GM19043 (cell line): Measurements from ENCODE around the gene ITGA2.

ENCODE experiments used
- ATAC-seq: cut with Tn5 transposase; IDR thresholded peaks from one replicate; pipeline ENCODE4 v1.9.1; 2021; ENCODE audit warnings: low read depth; ENCODE audit not compliant: unreplicated experiment

Gene ITGA2

DNA sequence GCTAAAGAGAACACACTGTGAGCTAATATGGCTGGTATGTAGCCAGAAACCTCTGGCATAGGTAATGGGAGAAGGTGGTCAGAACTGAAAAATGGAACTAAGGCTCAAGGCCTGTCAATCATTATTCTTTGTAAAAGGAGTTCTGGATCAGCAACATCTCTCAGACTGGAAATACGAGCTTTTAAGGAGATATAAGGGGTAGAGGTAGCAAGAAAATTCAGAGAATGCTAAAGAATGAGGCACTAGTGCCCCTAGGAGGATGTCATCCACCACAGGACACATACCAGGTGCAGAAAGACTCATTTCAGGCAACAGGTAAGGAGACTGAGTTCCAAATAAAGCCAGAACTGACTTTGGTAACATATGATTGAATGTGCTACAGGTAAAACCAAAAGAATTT is 139.3 kb downstream of the ITGA2 start:
- ATAC-seq, result no peak

DNA sequence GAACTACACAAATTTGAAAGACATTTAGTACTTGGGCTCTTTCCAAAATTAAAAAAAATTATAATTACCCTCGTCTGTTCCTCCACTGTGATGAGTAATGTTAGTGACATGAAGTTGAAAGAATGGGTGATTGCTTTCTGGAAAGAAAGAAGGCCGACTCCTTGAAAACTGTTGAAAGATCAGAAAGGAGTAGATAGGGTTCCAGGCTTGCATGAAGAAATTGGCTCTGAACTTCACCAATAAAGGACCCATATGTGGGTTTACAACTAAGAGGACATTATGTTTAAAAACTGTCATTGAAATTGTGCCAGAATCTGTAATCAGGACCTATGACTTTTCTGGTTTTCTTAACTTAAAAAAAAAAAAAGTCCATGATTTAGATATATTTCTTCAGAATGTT is 141.1 kb downstream of the ITGA2 start:
- no peak for ATAC-seq

- no peak for ATAC-seq
Observed at GRCh38 chr5:53133020-53133419, 143.9 kb downstream of the ITGA2 start.
